Kidney (tissue), 14 donors: ENCODE results near the gene PARP8. TPM values are rescaled to one million over a fixed set of nuclear protein-coding genes. Genes with fewer than 3 reads are reported as not detected.

Experiments used
- DNase-seq, 5 donors: peaks; one replicate each; pipeline ENCODE4 v3.0.0-alpha.2; 2013 to 2020
- FAIRE-seq: peaks from 2 replicates; lab custom pipeline; 2012; peaks lifted over from hg19 to GRCh38; lab: Jason Lieb, UNC
- H3K27ac ChIP-seq, 2 donors: one replicate each; pipeline ENCODE4 v1.7.0; 2013; ENCODE audit warnings: low read depth in 2 of 2, low read length in 2 of 2, inconsistent platforms in 1 of 2
- H3K27me3 ChIP-seq: one replicate; pipeline ENCODE4 v1.7.1; 2013; ENCODE audit warnings: low read length, inconsistent platforms; ENCODE audit not compliant: control insufficient read depth, insufficient read depth
- H3K36me3 ChIP-seq, 3 donors: one replicate each; pipeline versions ENCODE4 v1.7.0 to v1.7.1; 2013; ENCODE audit warnings: low read length in 3 of 3, control low read depth in 1 of 3, inconsistent platforms in 1 of 3; ENCODE audit not compliant: insufficient read depth in 3 of 3, control insufficient read depth in 2 of 3
- H3K4me1 ChIP-seq, 3 donors: one replicate each; pipeline versions ENCODE4 v1.7.0 to v1.7.1; 2013; ENCODE audit warnings: low read length in 3 of 3, inconsistent platforms in 1 of 3, low read depth in 1 of 3; ENCODE audit not compliant: control insufficient read depth in 2 of 3, insufficient read depth in 2 of 3
- H3K4me3 ChIP-seq, 3 donors: one replicate each; pipeline versions ENCODE4 v1.7.0 to v1.8.1; 2013; ENCODE audit warnings: low read length in 3 of 3, control low read depth in 1 of 3, inconsistent platforms in 1 of 3
- H3K9ac ChIP-seq, 3 donors: one replicate each; pipeline versions ENCODE4 v1.7.0 to v1.7.1; 2013; ENCODE audit warnings: low read length in 3 of 3, control low read depth in 1 of 3, inconsistent platforms in 1 of 3
- H3K9me3 ChIP-seq, 3 donors: one replicate each; pipeline versions ENCODE4 v1.7.0 to v1.7.1; 2013; ENCODE audit warnings: low read length in 3 of 3, control low read depth in 1 of 3, inconsistent platforms in 1 of 3; ENCODE audit not compliant: control insufficient read depth in 2 of 3, insufficient read depth in 1 of 3
- CTCF ChIP-seq: IDR thresholded peaks from 3 replicates; pipeline ENCODE4 v1.5.1; 2012; ENCODE audit warnings: mild to moderate bottlenecking, moderate library complexity, borderline replicate concordance; ENCODE audit not compliant: insufficient read depth; ENCODE audit errors: extremely low read depth
- intact Hi-C: fragments of 100-400 bp; cut with DNase I; formaldehyde crosslinking; loops from one replicate; pipeline ENCODE4 v1.11.1; 2022
- polyA plus RNA-seq: library from polyadenylated mRNA; stranded (reverse); fragments of 350-450 nt; fragmentation: Illumina TruSeq; extraction: RNeasy Lipid Tissue Mini Kit (QIAGEN cat#74804); gene quantifications from one replicate; pipeline ENCODE4 v1.2.3, GENCODE V29; 2014; ENCODE audit warnings: low read depth, low replicate concordance; ENCODE audit not compliant: insufficient read depth
- total RNA-seq: library from RNA; stranded (reverse); fragmentation: NEBNext Ultra II Directional; extraction: Animal tissue kit (Norgen Biotek cat#: 25700); gene quantifications from one replicate; pipeline ENCODE4 v1.2.1, GENCODE V29; 2021
- donor health status: control.
- donor health status: control.
- donor health status: control.
- donor health status: control.
- donor health status: control.
- donor health status: DM: yes; HTN: yes; CAD: no.
- donor health status: Normal renal cell carcinoma (clear cell type).

PARP8 gene
- total and polyA plus RNA-seq, 2 donors from 2014 or later: 3.4 to 42.5 TPM

DNA sequence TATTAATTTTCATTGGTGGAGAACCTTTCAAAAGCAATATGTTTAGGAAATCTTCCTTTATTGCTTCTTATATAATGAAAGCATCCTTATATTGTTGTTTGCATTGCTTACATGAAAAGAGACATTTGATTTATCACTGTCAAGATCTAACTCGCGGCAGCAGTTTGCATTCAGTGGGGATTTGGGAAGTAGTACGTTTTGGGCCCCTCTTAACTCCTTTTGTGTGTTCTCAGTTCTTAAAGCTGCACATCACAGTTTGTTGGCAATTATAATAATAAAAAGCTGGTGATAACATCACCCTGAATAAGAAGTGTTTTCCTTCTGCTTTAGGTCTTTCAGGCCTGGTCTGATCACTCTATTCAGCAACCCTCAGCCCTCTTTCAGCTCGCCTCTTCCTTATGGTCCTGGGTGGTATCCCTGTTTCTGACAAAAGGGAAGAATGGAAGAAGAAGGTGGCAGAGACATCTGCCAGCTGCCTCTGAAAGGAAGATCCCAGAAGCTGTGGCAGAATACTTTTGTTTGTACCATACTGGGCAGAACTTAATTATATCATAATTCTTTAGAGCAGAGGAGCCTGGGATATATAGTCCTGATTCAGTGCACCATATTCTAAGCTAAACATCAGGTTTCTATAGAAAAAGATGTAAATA is 53.7 kb downstream of the PARP8 start:
- H3K4me3 ChIP-seq: no peak overlapping the region
- no peaks in the 10 kb centered on the region for H3K27me3 ChIP-seq
- H3K36me3 ChIP-seq: no peaks in the 10 kb centered on the region
- H3K27ac ChIP-seq: no peak overlapping the region
- no peak for DNase-seq
- no peak overlapping the region for H3K9ac ChIP-seq
- H3K9me3 ChIP-seq: no peaks in the 10 kb centered on the region
- no peak for FAIRE-seq
- peaks cover 0 to 4% (median 0%) of the 10 kb centered on the region in 3 donors for H3K4me1 ChIP-seq
- no peak for TF ChIP-seq CTCF
- intact Hi-C loops: no loop called here

GRCh38 chr5:50722223-50722622 is 55.8 kb downstream of the PARP8 start:
- Histone ChIP-seq H3K4me1 (peaks cover 0 to 3% (median 0%) of the 10 kb centered on the region in 3 donors), H3K36me3 (no peaks in the 10 kb centered on the region), H3K27ac (no peak overlapping the region), H3K4me3 (no peak overlapping the region), H3K9ac (no peak overlapping the region), H3K27me3 (no peaks in the 10 kb centered on the region), H3K9me3 (no peaks in the 10 kb centered on the region)
- DNase-seq: no peak
- FAIRE-seq: no peak
- intact Hi-C loops: no loop called here
- TF ChIP-seq CTCF: no peak

- no peak overlapping the region for H3K4me3 ChIP-seq
- H3K9ac ChIP-seq: no peak overlapping the region
- TF ChIP-seq CTCF: no peak
- DNase-seq (no peak), FAIRE-seq (no peak)
- H3K27ac ChIP-seq: no peak overlapping the region
- no peaks in the 10 kb centered on the region for H3K9me3 ChIP-seq
- no peaks in the 10 kb centered on the region for H3K4me1 ChIP-seq
- no peaks in the 10 kb centered on the region for H3K27me3 ChIP-seq
- no peaks in the 10 kb centered on the region for H3K36me3 ChIP-seq
- intact Hi-C loops: no loop called here
Measured at GRCh38 chr5:50724262-50724661, 57.8 kb downstream of the PARP8 start.
